Amniotic stem cell (primary cell): ENCODE data around the gene AFAP1.
A peak's percentile ranks its signal among the peaks of the same experiment; 100 is the strongest.

Experiments used
- DNase-seq: peaks from one replicate; lab custom pipeline; 2025; lab: John Stamatoyannopoulos, UW

Gene AFAP1

DNA sequence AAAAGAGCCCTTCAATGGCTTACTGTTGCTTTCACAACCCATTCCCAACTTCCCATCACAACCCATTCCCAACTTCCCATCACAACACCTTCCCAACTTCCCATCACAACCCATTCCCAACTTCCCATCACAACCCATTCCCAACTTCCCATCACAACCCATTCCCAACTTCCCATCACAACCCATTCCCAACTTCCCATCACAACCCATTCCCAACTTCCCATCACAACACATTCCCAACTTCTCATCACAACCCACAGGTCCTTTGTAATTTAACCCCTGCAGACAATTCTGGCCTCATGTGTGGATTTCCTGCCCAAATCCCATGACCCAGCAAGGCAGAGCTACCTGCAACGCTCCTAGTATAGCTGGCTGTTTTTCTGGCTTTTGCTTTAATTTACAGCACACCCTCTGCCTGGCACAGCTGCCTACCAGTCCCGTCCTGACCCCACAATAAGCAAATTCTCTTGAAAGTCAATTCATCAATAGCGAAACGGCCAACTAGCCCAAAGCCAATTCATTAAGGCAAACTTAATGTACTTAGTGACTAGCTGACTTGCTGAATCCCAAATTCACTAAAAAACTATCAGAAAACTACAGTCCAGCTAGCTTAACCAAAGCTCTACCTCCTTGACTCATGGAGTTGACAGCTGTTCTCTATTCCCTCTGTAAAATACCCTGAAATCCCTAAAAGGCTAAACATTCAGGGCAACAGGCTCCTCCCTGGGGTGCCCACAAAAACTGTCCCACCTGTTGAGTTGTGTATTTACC is 75.6 kb downstream of the AFAP1 start:
- no peak for DNase-seq

DNA sequence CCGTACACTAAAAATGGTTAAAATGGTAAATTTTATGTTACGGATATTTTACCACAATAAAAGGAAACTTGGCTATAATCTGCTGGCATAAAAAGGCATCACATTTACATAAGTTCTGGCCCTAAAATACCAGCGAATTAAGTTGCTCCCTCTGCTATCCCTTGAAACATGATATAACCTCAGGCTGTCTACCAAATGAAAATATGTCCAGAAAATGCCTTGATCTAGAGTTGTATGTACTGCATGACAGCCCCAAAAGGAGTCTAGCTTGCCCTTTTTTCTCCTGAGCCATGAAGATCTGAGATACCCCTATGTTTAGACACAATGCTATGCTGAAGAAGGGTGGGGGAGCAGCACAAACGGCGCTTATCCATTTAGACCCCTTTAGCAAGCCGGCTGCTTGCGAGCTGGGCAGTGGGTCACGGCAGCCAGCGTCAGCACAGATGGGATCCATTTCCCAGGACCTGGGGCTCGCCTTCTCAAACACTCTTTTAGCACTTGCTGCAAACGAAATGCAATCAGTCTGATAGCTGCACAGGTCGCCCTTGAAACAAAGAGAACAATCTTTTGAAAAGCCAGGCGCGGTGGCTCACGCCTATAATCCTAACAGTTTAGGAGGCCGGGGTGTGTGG is 77.0 kb downstream of the AFAP1 start:
- DNase-seq = no peak

DNA sequence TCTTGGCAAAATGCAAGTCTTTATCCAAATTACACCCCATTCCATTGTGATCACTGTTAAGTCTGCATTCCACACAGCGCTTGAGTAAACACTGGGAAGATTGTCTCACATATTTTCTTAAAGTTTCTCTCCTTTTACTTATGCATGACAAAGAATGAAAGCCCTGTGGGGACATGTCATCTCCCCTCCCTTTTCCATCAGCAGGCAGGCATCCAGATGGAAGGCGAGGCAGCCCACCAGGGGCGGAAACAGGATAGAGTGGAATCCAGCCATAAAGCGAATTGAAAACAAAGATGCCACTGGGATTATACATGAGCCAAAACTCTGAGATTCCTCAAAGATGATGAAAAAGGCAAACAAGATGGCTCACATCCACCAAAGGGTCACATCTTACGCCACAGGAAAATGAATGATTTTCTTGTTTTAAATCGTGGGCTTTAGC is 78.2 kb downstream of the AFAP1 start:
- DNase-seq = peak; percentile 69

DNA sequence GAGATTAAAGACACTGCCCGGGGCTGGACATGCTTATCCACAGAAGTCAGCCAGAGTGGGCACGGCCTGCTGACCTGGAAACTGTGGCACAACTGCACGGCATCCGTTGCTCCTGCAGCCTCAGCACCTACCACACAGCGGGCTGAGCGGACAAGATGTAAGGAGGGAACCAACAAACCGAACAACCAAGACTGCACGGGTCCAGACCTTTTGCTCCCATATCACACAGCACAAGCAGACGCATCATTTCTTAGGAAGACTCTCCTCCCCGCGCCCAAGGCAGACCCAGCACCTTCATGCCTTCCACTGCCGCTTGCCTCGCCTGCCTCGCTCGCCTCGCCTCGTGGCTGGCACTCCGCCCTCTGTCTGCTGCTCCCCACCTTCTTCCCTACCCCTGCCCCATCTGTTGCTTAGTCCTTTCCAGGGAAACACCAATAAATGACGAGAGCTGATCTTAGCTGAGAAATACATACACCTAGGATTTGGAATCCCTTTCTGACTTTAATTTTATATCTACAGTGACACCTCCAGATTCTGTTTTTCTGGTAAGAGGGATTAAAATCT is 79.0 kb downstream of the AFAP1 start:
- DNase-seq = no peak

DNA sequence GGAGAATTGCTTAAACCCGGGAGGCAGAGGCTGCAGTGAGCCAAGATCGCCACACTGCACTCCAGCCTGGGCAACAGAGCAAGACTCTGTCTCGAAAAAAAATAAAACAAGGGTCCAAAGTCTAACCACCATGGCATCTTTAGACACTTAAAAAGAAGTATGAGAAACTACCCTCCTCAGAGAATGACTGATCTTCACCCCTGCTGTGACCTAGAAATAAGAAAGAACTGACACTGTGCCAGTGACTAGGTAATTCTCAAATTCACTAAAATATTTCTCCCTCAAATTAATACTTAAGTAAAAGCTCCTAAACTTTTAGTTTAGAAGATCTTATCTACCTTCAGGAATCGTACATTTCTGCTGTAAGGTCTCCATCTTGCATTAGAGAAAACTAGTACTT is 80.3 kb downstream of the AFAP1 start:
- no peak for DNase-seq

DNA sequence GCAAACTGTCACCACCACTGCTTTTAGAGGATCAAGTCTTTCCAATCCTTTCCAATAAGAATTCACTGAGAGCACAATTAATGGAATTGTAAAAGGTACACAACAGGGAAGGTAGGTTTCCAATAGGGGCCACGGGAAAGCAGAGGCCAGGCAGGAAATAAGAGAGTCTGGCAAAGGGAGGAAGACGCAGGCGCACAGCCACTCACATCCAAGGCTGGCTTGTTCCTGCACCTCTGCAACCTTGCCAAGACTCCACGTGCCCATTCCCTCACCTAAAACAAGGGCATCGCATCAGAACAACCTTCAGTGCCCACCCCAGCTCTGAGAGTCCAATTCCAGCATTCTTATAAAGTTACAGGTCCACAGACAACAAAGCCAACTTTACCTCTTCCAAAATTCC is 81.2 kb downstream of the AFAP1 start:
- DNase-seq = no peak

DNA sequence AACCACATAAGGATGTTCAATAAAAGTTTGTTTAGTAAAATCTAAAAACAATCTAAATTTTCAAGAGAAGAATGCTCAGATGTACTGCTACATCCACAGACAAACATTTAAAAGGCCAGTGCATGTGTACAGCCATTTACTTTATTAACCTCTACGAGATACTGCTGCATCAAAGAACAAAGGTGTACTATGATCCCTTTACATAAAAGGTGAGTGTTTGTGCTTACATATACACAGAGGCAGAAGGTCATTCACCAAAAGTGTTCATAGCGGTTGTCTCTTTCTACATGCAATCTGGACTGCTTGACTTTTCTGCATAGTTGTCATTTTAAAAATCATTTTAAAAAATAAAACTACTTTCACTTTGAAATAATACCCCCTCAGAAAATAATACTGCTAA is 81.7 kb downstream of the AFAP1 start:
- no peak for DNase-seq

DNA sequence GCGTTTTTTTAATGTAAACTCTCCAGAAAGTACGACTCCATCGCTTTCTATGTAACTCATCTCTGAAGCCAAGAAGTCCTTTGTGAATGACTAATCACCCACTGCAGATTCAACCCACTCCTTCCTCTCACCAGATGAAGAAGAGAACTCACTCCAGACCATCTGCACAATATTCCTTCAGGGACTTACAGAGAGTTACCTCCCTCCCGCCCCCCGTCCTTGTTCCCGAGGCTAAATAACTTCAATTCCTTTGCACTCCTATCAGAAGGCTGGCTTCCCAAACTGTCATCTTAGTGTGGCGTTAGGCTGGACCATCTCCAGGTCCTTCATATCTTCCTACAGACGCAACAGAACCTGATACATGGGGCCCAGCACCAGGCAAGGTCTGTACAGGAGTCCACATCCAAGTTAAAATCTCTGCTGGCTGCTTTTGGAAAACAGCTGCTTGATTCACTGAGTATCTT is 82.4 kb downstream of the AFAP1 start:
- DNase-seq = peak; percentile 39

DNA sequence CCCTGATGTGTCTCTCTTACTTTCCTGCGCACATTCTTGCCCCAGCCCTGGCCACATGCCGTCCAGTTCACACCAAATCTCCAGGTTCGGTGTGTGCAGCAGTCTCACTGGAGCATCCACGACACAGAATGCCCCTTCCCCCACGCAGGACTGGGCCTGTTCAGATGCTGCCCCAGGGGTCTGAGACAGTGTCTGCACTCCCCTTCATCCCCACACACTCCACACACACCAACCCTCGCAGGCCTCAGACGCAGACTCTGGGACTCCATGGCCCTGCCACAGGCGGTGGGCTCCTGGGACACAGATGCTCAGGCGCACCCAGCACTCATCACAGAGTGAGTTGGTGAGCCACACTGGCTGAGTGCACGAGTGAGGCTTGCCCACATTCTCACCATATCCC is 83.9 kb downstream of the AFAP1 start:
- no peak for DNase-seq

DNA sequence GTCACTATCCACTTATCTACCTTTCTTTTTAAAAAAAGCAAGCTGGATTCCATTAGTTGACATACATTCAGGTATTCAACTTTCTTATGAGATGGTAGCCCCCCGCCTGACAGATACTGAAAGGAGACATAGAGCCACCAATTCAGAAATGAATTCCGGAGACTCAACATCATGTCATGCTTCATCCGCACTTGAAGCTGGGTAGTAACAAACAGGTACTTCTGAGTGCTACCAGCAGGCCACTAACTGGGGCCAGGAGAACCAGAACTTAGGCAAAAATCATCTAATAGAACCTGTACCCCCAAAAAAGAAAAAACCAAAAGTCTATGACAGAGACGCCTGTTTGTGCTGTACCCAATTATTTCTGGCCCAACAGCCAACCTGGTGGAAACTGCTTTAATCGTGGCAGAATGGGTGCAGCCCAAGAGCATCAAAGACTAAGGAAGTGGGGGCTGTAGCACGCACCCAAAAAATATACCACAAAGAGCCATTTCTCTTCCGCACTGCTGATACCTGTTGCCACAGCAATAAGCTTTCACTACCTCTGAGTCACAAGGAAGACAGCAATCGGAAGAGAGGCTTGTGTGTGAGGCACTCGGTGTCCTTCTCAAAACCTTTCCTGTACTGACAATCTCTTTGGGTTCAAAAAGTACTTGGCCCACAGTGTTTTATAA is 84.8 kb downstream of the AFAP1 start:
- no peak for DNase-seq

DNA sequence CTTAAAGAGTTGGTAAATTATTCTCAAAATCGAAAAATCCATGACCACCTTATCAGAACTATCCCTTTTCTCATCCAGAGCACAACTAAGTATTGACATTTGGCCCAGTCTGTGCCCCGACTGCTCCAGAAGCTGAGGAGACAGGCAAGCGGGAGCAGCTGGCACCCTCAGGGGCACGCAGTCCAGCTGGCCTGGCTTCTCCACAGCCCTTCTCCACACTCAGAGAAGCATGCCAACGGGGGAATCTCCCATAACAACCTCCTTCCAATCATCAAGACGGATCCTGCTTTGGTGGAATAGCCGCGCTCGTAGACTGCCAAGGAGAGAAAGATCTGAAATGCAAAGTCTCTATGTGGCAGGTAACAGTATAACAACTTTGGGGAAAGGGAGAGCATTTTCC is 85.4 kb downstream of the AFAP1 start:
- DNase-seq = no peak

DNA sequence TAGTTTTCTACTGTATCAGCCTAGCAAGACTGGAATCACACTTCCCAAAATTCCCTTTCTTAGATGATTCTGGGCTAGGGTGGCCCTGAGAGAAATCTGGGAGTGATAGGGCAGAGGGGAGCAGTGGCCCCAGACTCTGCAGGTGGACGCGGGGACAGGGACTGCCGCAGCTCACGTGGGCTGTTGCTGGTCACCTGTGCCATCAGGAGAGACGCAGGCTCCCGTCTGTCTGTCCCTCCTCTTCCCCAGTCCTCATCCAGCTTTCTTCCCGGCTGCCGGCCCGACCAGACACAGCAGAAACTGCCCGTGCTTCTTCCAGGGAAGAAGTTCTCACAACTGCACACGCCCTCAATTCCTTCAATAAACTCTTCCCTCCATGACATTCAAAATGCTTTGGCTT is 86.4 kb downstream of the AFAP1 start:
- no peak for DNase-seq

DNA sequence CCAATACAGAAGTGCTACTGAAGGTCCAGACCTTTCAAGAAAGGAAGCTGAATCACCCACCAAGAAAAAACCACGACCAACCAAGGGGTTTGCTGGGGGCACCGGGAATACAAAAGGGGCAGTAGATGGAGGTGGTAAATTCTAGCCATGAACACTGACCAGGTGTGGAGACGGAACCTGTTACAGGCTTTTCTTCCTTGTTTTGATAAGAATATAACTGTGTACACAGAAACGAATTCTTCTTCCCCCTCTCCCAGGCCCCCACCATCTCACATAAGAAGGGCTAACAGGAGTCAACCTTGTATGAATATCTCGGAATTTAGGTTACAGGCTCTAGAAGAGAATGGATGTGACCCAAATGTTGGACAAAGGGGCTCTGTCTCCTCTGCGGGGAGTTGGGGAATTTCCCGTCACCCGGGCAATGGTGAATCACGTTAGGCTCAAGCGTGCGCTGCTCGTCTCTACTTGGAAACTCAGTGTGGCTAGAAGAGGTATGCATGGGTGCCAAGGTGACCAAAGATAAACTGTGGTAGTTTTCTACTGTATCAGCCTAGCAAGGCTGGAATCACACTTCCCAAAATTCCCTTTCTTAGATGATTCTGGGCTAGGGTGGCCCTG is 87.0 kb downstream of the AFAP1 start:
- no peak for DNase-seq

DNA sequence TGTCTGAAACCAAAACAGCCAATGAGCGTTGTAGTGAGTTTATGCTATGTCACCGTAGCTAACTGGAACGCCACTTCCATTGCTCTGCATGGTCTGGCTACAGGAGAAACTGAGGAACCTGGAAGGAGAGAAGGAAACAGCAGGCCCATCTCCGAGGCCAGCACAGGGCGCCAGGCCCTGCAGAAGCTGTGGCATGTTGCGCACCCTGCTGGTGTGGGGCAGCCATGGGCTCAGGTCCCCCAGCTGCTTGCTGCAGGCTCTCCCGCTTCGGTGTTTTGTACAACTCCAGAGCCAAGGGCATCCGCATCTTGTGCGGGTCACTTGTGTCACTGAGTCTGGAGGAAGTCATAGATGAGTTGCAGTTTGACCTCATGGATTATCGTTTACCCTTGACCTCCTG is 89.2 kb downstream of the AFAP1 start:
- DNase-seq = no peak

DNA sequence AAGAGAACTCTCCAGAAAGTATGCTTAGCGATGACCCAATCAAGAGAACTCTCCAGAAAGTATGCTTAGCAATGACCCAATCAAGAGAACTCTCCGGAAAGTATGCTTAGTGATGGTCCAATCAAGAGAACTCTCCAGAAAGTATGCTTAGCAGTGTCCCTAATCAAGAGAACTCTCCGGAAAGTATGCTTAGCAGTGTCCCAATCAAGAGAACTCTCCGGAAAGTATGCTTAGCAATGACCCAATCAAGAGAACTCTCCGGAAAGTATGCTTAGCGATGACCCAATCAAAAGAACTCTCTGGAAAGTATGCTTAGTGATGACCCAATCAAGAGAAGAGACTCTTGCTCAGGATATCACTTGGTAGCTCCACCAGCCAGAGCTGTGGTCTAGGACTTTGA is 92.5 kb downstream of the AFAP1 start:
- no peak for DNase-seq

DNA sequence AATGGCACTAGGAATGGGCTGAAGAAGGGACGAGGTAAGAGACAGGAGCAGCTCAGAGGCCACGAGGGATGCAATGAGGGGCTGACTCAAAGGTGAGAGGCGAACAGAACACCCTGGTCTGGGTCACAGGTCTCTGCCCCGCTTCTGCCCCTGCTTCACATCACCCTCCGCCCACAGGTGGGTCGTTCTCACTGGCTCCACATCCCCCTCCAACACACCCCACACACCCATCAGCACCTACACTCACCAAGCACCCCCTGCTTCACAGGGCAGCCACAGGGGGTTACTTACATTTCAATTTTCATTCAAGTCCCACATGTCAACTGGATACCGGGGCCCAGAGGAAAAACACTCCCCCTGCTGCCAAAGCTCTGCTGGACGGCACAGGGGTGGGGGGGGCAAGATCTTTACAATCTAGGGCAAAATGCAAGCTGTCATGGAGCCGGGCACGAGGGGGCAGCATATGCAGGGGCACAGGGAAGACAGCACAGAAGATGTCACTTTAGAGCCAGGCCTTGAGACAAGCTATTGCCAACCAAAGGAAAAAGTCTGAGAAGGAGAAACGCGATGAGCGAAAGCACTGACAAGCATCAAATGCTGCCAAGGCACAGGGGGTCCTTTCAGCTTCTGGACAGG is 94.0 kb downstream of the AFAP1 start:
- no peak for DNase-seq

DNA sequence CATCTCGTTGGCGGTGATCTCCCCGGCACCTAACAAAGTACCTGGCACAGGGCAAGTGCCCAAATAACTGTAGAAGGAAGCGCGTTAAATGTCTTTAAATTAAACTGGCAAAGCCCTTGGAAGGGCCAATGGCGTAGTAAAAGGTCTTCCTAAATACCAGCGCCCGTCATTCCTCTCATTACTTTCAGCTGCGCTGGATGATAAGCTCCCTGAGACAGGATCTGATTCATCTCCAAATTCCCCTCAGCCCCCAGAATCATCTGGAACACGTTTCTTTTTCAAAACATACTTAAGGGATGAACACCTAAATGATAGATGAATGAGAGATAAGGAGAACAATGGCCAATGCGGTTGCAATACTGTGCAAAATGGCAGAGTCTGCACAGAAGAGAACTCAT is 95.1 kb downstream of the AFAP1 start:
- peak; percentile 71 for DNase-seq

DNA sequence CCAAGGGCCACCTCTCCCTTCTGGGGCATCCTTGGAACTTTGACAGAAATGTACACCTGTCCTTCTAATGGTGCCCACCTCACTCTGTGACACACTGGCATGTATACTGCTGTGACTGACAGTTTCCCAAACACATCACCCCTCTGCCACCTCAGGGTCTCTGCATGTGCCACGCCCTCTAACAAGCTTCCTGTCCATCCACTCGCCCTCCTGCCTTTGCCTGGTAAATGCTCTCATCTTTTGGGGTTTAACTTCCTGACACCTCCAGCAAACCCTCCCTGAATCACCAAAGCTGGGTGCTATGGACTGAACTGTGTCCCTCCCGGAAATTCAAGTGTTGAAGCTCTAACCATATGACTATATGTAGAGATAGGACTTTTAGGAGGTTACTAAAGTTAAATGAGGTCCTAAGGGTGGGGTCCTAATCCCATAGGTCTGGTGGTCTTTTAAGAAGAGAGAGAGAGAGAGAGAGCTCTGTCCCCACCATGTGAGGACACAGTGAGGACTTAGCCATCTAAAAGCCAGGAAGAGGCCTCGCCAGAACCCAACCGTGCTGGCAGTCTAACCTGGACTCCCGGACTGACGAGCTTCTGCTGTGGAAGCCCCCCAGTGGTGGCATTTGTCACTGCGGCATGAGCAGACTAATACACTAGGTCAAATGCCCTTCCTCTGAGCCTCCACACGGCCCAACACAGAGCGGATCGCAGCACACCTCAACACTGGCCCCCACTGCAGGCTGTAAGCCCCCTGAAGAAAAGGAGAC is 95.6 kb downstream of the AFAP1 start:
- peak; percentile 28 for DNase-seq

DNA sequence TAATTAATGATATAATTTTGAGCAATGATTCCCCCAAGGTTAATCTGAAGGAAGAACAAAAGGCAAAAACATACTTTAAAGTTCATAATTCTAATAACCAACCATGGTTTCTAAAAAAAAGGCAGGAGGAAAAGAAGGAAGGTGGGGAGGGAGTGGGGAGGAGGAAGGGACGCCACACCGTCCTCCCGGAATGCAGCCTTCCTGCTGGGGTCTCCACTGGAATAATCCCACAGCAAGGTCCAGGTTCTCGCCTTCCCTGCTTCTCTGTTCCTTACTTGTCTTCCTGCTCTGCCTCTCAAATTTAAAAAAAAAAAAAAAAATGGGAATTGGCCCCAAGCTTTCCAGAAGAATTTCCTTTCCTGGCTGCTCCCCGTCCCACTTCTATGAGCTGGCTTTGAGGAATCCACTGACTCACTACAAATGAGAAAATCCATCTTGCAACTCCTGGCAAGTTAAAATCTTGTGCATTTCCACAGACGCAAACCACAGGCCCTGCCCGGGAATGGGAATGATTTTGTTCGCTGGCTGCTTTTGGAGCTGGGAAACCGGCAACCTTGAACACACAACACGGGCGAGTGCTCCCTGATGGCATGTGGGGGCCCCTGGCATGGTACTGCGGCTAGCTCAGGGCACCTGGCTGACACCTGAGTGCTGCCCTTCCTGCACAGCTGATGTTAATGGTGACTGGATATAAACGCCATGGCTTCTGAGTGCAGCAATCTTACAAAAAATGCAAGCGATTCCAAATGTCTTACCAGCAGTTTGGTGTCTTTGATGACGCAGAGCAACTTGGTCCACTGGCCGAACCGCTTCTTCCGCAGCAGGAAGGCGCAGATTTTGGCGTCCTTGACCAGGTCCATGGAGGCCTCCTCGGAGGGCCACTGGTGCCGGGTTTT is 97.0 kb downstream of the AFAP1 start:
- peak; percentile 93 for DNase-seq

DNA sequence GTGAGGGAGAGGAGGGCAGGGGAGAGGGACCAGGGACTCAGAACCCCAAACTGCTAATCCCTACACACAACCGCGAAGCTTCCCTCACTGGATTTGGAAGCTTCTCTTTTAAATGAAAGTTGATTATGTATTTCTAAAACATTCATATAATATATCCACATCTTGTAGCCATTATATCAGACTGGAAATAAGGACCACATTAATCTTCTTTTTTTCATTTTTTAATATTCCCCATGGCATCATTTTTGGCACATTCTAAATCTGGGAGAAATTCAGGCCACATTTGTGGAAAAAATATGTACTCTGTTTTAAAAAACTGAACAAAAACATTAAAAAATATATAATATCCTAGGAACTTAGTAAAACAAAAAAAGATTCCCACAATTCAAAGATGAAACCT is 97.8 kb downstream of the AFAP1 start:
- DNase-seq = no peak
